Measurements from ENCODE around the gene CYP2B6. TPM values are rescaled to one million over a fixed set of nuclear protein-coding genes. Genes with fewer than 3 reads are reported as not detected.
"Not testable (repeated sequence)": the region's sequence is repeated elsewhere in the genome, so short reads cannot be mapped to it uniquely, and the experiment has no call there.

CYP2B6 gene
- total and polyA plus RNA-seq, 4 donors = 0.01 to 1.2 TPM; not detected in 2

GRCh38 chr19:41000310-41000737 lies 9.2 kb downstream of the CYP2B6 start:
- Histone ChIP-seq H3K9me3 (ENCODE audit: control insufficient read depth in 4 of 4, insufficient read depth in 3 of 4, low read length in 3 of 4) (no peaks in the 10 kb centered on the region), H3K4me3 (no peak overlapping the region), H3K27me3 (ENCODE audit: control insufficient read depth in 3 of 3, insufficient read depth in 3 of 3, low read length in 2 of 3) (no peaks in the 10 kb centered on the region), H3K4me1 (ENCODE audit: control insufficient read depth in 5 of 5, insufficient read depth in 5 of 5, low read length in 5 of 5) (no peaks in the 10 kb centered on the region), H3K27ac (ENCODE audit: low read depth in 1 of 2, low read length in 1 of 2) (no peak overlapping the region), H3K9ac (ENCODE audit: insufficient read depth in 1 of 2, low read length in 2 of 2) (no peak overlapping the region), H3K36me3 (ENCODE audit: control insufficient read depth in 4 of 4, insufficient read depth in 4 of 4, low read length in 4 of 4) (no peaks in the 10 kb centered on the region)
- DNase-seq = no peak
- ATAC-seq (ENCODE audit: insufficient read depth, low FRiP score) = no peak
- 79 to 84% methylated on average over 3 of the region's 3 CpGs for WGBS, 2 donors
- no peak for TF ChIP-seq CTCF (IDR thresholded peaks at IDR 0.05; ENCODE audit: control extremely low read depth, extremely low read depth)

- Histone ChIP-seq H3K36me3 (ENCODE audit: control insufficient read depth in 4 of 4, insufficient read depth in 4 of 4, low read length in 4 of 4) (no peaks in the 10 kb centered on the region), H3K9ac (ENCODE audit: insufficient read depth in 1 of 2, low read length in 2 of 2) (no peak overlapping the region), H3K4me3 (no peak overlapping the region), H3K4me1 (ENCODE audit: control insufficient read depth in 5 of 5, insufficient read depth in 5 of 5, low read length in 5 of 5) (no peaks in the 10 kb centered on the region), H3K27ac (ENCODE audit: low read depth in 1 of 2, low read length in 1 of 2) (no peak overlapping the region), H3K27me3 (ENCODE audit: control insufficient read depth in 3 of 3, insufficient read depth in 3 of 3, low read length in 2 of 3) (no peaks in the 10 kb centered on the region), H3K9me3 (ENCODE audit: control insufficient read depth in 4 of 4, insufficient read depth in 3 of 4, low read length in 3 of 4) (no peaks in the 10 kb centered on the region)
- TF ChIP-seq CTCF (IDR thresholded peaks at IDR 0.05; ENCODE audit: control extremely low read depth, extremely low read depth) = no peak
- WGBS, 2 donors = 69 to 76% methylated on average over 9 of the region's 9 CpGs
- ATAC-seq (ENCODE audit: insufficient read depth, low FRiP score) (no peak), DNase-seq (no peak)
These were observed 10.3 kb downstream of the CYP2B6 start for GRCh38 chr19:41001243-41001971.

GRCh38 chr19:41003656-41004055 lies 12.6 kb downstream of the CYP2B6 start:
- H3K4me3 ChIP-seq; H3K27me3 ChIP-seq (ENCODE audit: control insufficient read depth in 3 of 3, insufficient read depth in 3 of 3, low read length in 2 of 3); H3K9ac ChIP-seq (ENCODE audit: insufficient read depth in 1 of 2, low read length in 2 of 2); H3K27ac ChIP-seq (ENCODE audit: low read depth in 1 of 2, low read length in 1 of 2); ATAC-seq (ENCODE audit: insufficient read depth, low FRiP score); DNase-seq; H3K9me3 ChIP-seq (ENCODE audit: control insufficient read depth in 4 of 4, insufficient read depth in 3 of 4, low read length in 3 of 4); H3K4me1 ChIP-seq (ENCODE audit: control insufficient read depth in 5 of 5, insufficient read depth in 5 of 5, low read length in 5 of 5); H3K36me3 ChIP-seq (ENCODE audit: control insufficient read depth in 4 of 4, insufficient read depth in 4 of 4, low read length in 4 of 4): not testable (repeated sequence)
- 37 to 68% methylated on average over 3 to 8 of the region's 8 CpGs for WGBS, 2 donors

GRCh38 chr19:41009700-41010235 lies 18.7 kb downstream of the CYP2B6 start:
- H3K4me1 ChIP-seq (ENCODE audit: control insufficient read depth in 5 of 5, insufficient read depth in 5 of 5, low read length in 5 of 5) = no peaks in the 10 kb centered on the region
- H3K36me3 ChIP-seq (ENCODE audit: control insufficient read depth in 4 of 4, insufficient read depth in 4 of 4, low read length in 4 of 4) = no peaks in the 10 kb centered on the region
- DNase-seq (no peak), ATAC-seq (ENCODE audit: insufficient read depth, low FRiP score) (no peak)
- no peaks in the 10 kb centered on the region for H3K9me3 ChIP-seq (ENCODE audit: control insufficient read depth in 4 of 4, insufficient read depth in 3 of 4, low read length in 3 of 4)
- H3K9ac ChIP-seq (ENCODE audit: insufficient read depth in 1 of 2, low read length in 2 of 2) = no peak overlapping the region
- no peak overlapping the region for H3K27ac ChIP-seq (ENCODE audit: low read depth in 1 of 2, low read length in 1 of 2)
- H3K4me3 ChIP-seq = no peak overlapping the region
- no peak for TF ChIP-seq CTCF (IDR thresholded peaks at IDR 0.05; ENCODE audit: control extremely low read depth, extremely low read depth)
- WGBS, 2 donors = 75 to 78% methylated on average over 11 of the region's 11 CpGs
- peaks cover 0 to 5% (median 3%) of the 10 kb centered on the region in 3 donors for H3K27me3 ChIP-seq (ENCODE audit: control insufficient read depth in 3 of 3, insufficient read depth in 3 of 3, low read length in 2 of 3)

All from lung (tissue), 12 donors.